Naive thymus-derived CD8-positive, alpha-beta T cell (primary cell): ENCODE results near the gene ELOVL2. TPM values are rescaled to one million over a fixed set of nuclear protein-coding genes. Genes with fewer than 3 reads are reported as not detected.

Source experiments
- ATAC-seq, 2 donors: fragments of 150-1000 bp; cut with Tn5 transposase in 1 of 2; sonication (Bioruptor Pico), chemical (Tn5 transposase) in 1 of 2; 1 replicate in 1 of 2; 2 replicates in 1 of 2; pipeline ENCODE4 v1.10.0; 2021; ENCODE audit warnings: mild to moderate bottlenecking in 2 of 2, moderate library complexity in 2 of 2
- POLR2A ChIA-PET: fragments of 350-600 bp; sonication (Branson Sonifier 250); formaldehyde crosslinking; loops from one replicate; lab custom pipeline; 2021; ENCODE audit warnings: antibody characterized with exemption; lab: Charles Lee
- DNase-seq, 10 donors: peaks; one replicate each; pipeline versions ENCODE4 v3.0.0 to v3.0.0-alpha.2; 2020 to 2022
- H3K27ac Mint-ChIP-seq, 10 donors: one replicate each; pipeline ENCODE4 v1.8.0; 2020 to 2022; ENCODE audit warnings: mild to moderate bottlenecking in 10 of 10, mixed read lengths in 10 of 10, moderate library complexity in 4 of 10, inconsistent platforms in 1 of 10
- H3K27me3 Mint-ChIP-seq, 5 donors: one replicate each; pipeline ENCODE4 v1.8.0; 2021 to 2022; ENCODE audit warnings: mixed read lengths in 5 of 5
- H3K36me3 Mint-ChIP-seq, 3 donors: one replicate each; pipeline ENCODE4 v1.8.0; 2020 to 2022; ENCODE audit warnings: mixed read lengths in 3 of 3, mild to moderate bottlenecking in 2 of 3, inconsistent platforms in 1 of 3
- H3K4me1 Mint-ChIP-seq, 4 donors: one replicate each; pipeline ENCODE4 v1.8.0; 2021 to 2022; ENCODE audit warnings: mixed read lengths in 4 of 4
- H3K4me3 Mint-ChIP-seq, 10 donors: one replicate each; pipeline ENCODE4 v1.8.0; 2020 to 2022; ENCODE audit warnings: mild to moderate bottlenecking in 10 of 10, mixed read lengths in 10 of 10, moderate library complexity in 6 of 10, inconsistent platforms in 1 of 10
- H3K9me3 Mint-ChIP-seq, 9 donors: one replicate each; pipeline ENCODE4 v1.8.0; 2020 to 2022; ENCODE audit warnings: mixed read lengths in 9 of 9, mild to moderate bottlenecking in 3 of 9, inconsistent platforms in 1 of 9, moderate library complexity in 1 of 9
- polyA plus RNA-seq, 3 donors: library from polyadenylated mRNA; unstranded; fragments of 300-500 nt; fragmentation: Illumina TruSeq; gene quantifications; one replicate each; pipeline ENCODE4 v1.2.3, GENCODE V29; 2021
- total RNA-seq, 8 experiments: library from RNA in 2 of 8; stranded (reverse) in 2 of 8; gene quantifications; one replicate each; pipeline ENCODE4 v1.2.3 and lab custom pipeline; 2021 to 2026

The ELOVL2 gene
- total and polyA plus RNA-seq, 5 experiments from 2014 or later: not detected

DNA sequence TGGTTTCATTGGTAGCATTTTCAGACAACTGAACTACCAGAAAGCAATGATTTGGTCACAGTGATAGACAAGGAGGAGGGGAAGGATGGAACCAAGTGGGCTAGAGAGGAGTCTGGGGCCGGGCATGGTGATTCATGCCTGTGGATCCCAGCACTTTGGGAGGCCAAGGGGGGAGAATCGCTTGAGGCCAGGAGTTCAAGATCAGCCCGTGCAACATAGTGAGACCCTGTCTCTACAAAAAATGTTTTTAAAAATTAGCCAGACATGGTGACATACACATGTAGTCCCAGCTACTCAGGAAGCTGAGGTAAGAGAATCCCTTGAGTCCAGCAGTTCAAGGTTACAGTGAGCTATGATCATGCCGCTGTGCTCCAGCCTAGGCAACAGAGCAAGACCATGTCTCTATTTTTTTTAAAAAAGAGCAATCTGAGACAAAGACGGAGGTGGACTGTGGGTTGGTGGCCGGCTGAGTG lies 86.7 kb downstream of the ELOVL2 start:
- Mint-ChIP-seq H3K27ac (no peak overlapping the region), H3K9me3 (peaks cover 0 to 11% (median 0%) of the 10 kb centered on the region in 9 donors), H3K4me3 (no peak overlapping the region), H3K36me3 (peaks cover 0 to 4% (median 0%) of the 10 kb centered on the region in 3 donors), H3K27me3 (peaks cover 13 to 41% (median 19%) of the 10 kb centered on the region in 5 donors), H3K4me1 (peaks cover 0 to 2% (median 0%) of the 10 kb centered on the region in 4 donors)
- ATAC-seq (no peak), DNase-seq (no peak)
- POLR2A ChIA-PET: no interaction called here

DNA sequence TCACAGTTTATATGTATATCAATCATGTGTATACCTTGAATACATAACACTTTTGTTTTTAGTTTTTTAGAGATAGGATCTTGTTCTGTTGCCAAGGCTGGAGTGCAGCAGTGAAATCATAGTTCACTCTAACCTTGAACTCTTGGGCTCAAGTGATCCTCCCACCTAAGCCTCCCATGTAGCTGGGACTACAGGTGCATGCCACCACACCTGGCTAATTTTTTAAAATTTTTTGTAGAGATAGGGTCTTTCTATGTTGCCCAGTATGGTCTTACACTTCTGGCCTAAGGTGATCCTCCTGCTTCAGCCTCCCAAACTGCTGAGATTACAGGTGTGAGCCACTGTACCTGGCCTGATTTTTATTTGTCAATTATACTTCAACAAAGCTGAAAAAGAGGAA lies 87.3 kb downstream of the ELOVL2 start:
- H3K27ac Mint-ChIP-seq: no peak overlapping the region

GRCh38 chr6:10954590-10955010 lies 89.5 kb downstream of the ELOVL2 start:
- Mint-ChIP-seq H3K9me3 (peaks cover 0 to 11% (median 0%) of the 10 kb centered on the region in 9 donors), H3K27ac (no peak overlapping the region), H3K4me3 (no peak overlapping the region), H3K27me3 (peaks cover 15 to 43% (median 21%) of the 10 kb centered on the region in 5 donors), H3K4me1 (peaks cover 0 to 2% (median 0%) of the 10 kb centered on the region in 4 donors), H3K36me3 (peaks cover 0 to 4% (median 0%) of the 10 kb centered on the region in 3 donors)
- DNase-seq: peak; percentile 5 to 66 (median 34)
- peak in 1 of 2 donors; percentile 43 for ATAC-seq
- POLR2A ChIA-PET: no interaction called here

More for the DNA sequence above, 87.3 kb downstream of the ELOVL2 start:
- POLR2A ChIA-PET: no interaction called here
- Mint-ChIP-seq H3K4me1 (peaks cover 0 to 2% (median 0%) of the 10 kb centered on the region in 4 donors), H3K4me3 (no peak overlapping the region), H3K9me3 (peaks cover 0 to 11% (median 0%) of the 10 kb centered on the region in 9 donors), H3K36me3 (peaks cover 0 to 4% (median 0%) of the 10 kb centered on the region in 3 donors), H3K27me3 (peaks cover 15 to 47% (median 22%) of the 10 kb centered on the region in 5 donors)
- no peak for ATAC-seq
- no peak for DNase-seq

DNA sequence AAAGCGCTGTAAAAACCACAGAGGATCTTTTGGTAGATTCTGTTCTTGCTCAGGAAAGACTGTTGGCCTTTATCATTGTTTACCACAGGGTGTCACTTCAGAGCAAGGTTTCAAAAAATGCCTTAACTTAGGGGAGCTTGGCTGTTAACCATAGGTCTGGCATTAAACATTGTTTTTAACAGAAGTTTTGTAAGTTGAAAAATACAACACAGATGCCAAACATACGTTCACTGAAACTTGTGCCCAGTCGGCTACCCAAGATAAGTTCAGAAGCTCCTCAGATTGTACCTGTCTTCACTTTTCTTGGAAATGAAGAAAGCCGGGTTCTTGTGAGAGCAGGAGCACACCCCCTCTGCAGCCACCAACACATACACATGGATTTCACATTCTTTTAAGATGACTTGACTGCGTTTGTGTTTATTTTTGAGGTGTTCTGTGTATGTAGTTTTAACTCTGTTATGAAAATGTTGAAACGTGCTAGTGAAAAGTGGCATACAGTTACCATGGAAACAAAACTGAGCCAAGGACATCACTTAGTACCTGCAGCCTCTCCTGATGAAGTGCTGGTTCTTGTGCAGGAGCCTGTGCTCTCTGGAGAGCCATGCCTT lies 92.3 kb downstream of the ELOVL2 start:
- Mint-ChIP-seq H3K36me3 (peaks cover 0 to 4% (median 0%) of the 10 kb centered on the region in 3 donors), H3K27ac (no peak overlapping the region), H3K4me1 (peaks cover 0 to 2% (median 0%) of the 10 kb centered on the region in 4 donors), H3K27me3 (peaks cover 17 to 44% (median 21%) of the 10 kb centered on the region in 5 donors), H3K4me3 (no peak overlapping the region), H3K9me3 (peaks cover 0 to 11% (median 0%) of the 10 kb centered on the region in 9 donors)
- DNase-seq (no peak), ATAC-seq (no peak)
- POLR2A ChIA-PET: no interaction called here

DNA sequence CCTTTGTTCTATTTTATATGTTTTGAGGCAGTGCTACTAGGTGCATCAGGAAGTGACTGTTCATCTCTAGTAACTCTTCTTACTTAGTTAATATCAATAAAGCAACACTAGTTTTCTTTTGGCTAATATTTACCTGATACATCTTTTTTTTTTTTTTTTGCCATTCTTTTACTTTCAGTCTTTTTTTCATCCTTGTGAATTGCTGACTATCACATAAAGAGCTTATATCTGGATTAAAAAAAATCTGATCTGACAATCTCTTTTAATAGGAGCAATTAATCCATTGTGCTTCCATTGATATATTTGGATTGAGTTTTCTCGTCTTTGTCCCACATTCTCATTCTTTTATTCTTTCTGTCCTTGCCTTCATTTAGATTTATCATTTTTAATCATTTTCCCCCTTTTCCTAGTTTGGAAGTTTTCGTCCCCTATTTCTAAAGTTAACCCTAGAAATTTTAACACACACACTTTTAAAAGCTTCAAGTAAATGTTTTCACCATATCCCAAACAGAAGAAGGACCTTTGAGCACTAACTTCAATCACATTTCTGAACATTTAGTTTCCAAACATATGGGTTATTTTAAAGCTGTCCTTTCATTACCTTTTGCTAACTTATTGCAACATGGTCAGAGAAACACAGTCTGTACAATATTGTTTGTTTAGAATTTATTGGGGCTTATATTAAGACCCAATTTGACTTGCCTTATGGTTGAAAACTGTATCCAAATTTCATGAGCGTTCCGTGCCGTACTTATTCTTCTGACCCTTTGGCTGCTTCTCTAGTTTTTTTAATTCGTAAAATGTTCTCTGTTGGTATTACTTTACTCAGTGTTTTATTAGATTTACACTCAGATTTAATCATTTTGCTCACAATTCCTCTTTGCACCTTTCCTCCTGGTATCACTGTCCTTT lies 94.3 kb downstream of the ELOVL2 start:
- no peak overlapping the region for H3K4me3 Mint-ChIP-seq
- peaks cover 17 to 44% (median 21%) of the 10 kb centered on the region in 5 donors for H3K27me3 Mint-ChIP-seq
- DNase-seq (no peak), ATAC-seq (no peak)
- no peak overlapping the region for H3K27ac Mint-ChIP-seq
- H3K36me3 Mint-ChIP-seq: peaks cover 0 to 4% (median 0%) of the 10 kb centered on the region in 3 donors
- H3K4me1 Mint-ChIP-seq: peaks cover 0 to 2% (median 0%) of the 10 kb centered on the region in 4 donors
- H3K9me3 Mint-ChIP-seq: peaks cover 0 to 11% (median 0%) of the 10 kb centered on the region in 9 donors
- POLR2A ChIA-PET: no interaction called here

DNA sequence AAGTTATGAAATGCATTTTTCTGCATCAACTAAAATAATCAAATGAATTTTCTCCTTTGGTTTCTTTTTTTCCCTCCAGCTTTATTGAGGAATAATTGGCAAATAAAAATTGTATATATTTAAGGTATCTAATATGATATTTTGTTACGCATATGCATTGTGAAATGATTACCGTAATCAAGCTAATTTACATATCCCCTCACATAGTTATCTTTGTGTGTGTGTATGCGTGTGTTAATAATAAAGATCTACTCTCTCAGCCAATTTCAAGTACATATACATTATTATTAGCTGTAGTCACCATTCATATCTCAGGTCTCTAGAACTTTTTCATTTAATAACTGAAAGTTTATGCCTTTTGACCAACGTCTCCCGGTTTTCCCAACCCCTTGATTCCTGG lies 96.1 kb downstream of the ELOVL2 start:
- ATAC-seq (no peak), DNase-seq (no peak)
- Mint-ChIP-seq H3K36me3 (no peaks in the 10 kb centered on the region), H3K4me3 (no peak overlapping the region), H3K27me3 (peaks cover 8 to 29% (median 13%) of the 10 kb centered on the region in 5 donors), H3K27ac (no peak overlapping the region), H3K4me1 (no peaks in the 10 kb centered on the region), H3K9me3 (peaks cover 0 to 5% (median 0%) of the 10 kb centered on the region in 9 donors)
- POLR2A ChIA-PET: no interaction called here

GRCh38 chr6:10945845-10946244 lies 98.3 kb downstream of the ELOVL2 start:
- DNase-seq: no peak
- Mint-ChIP-seq H3K36me3 (no peaks in the 10 kb centered on the region), H3K4me3 (no peak overlapping the region), H3K4me1 (no peaks in the 10 kb centered on the region), H3K27me3 (peaks cover 8 to 20% (median 10%) of the 10 kb centered on the region in 5 donors), H3K27ac (no peak overlapping the region), H3K9me3 (peaks cover 0 to 7% (median 0%) of the 10 kb centered on the region in 9 donors)
- POLR2A ChIA-PET: no interaction called here
- ATAC-seq: no peak

DNA sequence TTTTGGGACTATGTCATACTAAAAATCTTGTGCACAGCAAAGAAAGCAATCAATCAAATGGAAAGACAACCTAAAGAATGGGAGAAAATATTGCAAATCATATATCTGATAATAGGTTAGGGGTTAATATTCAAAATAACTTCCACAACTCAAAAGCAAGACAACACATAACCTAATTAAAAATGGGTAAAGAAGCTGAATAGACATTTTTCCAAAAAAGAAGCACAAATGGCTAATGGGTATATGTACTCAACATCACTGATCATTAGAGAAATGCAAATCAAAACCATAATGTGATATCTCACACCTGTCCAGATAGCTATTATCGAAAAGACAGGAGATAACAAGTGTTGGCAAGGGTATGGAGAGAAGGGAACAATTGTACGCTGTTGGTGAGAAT lies 104.3 kb downstream of the ELOVL2 start:
- no peak overlapping the region for H3K27ac Mint-ChIP-seq

GRCh38 chr6:10933126-10933525 lies 111.0 kb downstream of the ELOVL2 start:
- Mint-ChIP-seq H3K4me1 (no peaks in the 10 kb centered on the region), H3K9me3 (peaks cover 0 to 9% (median 0%) of the 10 kb centered on the region in 9 donors), H3K4me3 (no peak overlapping the region), H3K27me3 (peaks cover 10 to 48% (median 17%) of the 10 kb centered on the region in 5 donors), H3K27ac (no peak overlapping the region), H3K36me3 (peaks cover 0 to 5% (median 0%) of the 10 kb centered on the region in 3 donors)
- POLR2A ChIA-PET: no interaction called here
- DNase-seq (no peak), ATAC-seq (no peak)

More for the DNA sequence above, 104.3 kb downstream of the ELOVL2 start:
- POLR2A ChIA-PET: no interaction called here
- DNase-seq (no peak), ATAC-seq (no peak)
- peaks cover 1 to 25% (median 4%) of the 10 kb centered on the region in 5 donors for H3K27me3 Mint-ChIP-seq
- H3K36me3 Mint-ChIP-seq: no peaks in the 10 kb centered on the region
- H3K9me3 Mint-ChIP-seq: peaks cover 0 to 8% (median 0%) of the 10 kb centered on the region in 9 donors
- H3K4me1 Mint-ChIP-seq: no peaks in the 10 kb centered on the region
- H3K4me3 Mint-ChIP-seq: no peak overlapping the region

Other genes starting within 250 kb of the ELOVL2 start
- gene MAK, start 205.8 kb downstream of the ELOVL2 start, total RNA-seq: not detected
- under 1 TPM in 2 of 3 donors, not detected in 1; 0.09 to 0.13 TPM for gene MAK, start 205.8 kb downstream of the ELOVL2 start, polyA plus RNA-seq
- not detected for gene GCM2, start 162.3 kb downstream of the ELOVL2 start, total RNA-seq
- gene GCM2, start 162.3 kb downstream of the ELOVL2 start, polyA plus RNA-seq: not detected
- gene SYCP2L, start 157.3 kb downstream of the ELOVL2 start, total RNA-seq: not detected
- gene SYCP2L, start 157.3 kb downstream of the ELOVL2 start, polyA plus RNA-seq: not detected
- gene SMIM13, start 49.5 kb upstream of the ELOVL2 start, total RNA-seq: 1 to 10 TPM; 4.7 to 5.7 TPM
- gene SMIM13, start 49.5 kb upstream of the ELOVL2 start, polyA plus RNA-seq: 1 to 10 TPM; 1.7 to 3.0 (median 3.0) TPM
- gene ERVFRD-1, start 67.4 kb upstream of the ELOVL2 start, total RNA-seq: not detected
- under 1 TPM in 1 of 3 donors, not detected in 2; 0.18 TPM for gene ERVFRD-1, start 67.4 kb upstream of the ELOVL2 start, polyA plus RNA-seq
- 10 to 100 TPM; 32.4 to 34.7 TPM for gene NEDD9, start 188.4 kb upstream of the ELOVL2 start, total RNA-seq
- 10 to 100 TPM; 14.7 to 20.2 (median 17.3) TPM for gene NEDD9, start 188.4 kb upstream of the ELOVL2 start, polyA plus RNA-seq